Measurements from ENCODE around the gene BRD2.

DNA sequence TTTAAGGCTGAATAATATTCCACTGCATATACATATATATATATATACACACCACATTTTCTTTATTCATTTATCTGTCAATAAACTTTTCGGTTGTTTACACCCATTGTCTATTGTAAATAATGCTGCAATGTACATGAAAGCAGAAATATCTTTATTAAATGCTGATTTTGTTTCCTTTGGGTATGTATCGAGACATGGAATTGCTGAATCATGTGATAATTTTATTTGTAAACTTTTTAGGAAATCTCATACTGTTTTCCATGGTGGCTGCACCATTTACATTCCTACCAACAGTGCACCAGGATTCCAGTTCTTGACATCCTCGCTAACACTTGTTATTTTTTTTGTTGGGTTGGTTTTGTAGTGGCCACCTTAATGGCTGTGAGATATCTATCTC is 55.1 kb downstream of the BRD2 start:
- TF ChIP-seq, protein P1, sequence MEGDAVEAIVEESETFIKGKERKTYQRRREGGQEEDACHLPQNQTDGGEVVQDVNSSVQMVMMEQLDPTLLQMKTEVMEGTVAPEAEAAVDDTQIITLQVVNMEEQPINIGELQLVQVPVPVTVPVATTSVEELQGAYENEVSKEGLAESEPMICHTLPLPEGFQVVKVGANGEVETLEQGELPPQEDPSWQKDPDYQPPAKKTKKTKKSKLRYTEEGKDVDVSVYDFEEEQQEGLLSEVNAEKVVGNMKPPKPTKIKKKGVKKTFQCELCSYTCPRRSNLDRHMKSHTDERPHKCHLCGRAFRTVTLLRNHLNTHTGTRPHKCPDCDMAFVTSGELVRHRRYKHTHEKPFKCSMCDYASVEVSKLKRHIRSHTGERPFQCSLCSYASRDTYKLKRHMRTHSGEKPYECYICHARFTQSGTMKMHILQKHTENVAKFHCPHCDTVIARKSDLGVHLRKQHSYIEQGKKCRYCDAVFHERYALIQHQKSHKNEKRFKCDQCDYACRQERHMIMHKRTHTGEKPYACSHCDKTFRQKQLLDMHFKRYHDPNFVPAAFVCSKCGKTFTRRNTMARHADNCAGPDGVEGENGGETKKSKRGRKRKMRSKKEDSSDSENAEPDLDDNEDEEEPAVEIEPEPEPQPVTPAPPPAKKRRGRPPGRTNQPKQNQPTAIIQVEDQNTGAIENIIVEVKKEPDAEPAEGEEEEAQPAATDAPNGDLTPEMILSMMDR (conservative IDR thresholded peaks at IDR 0.05; ENCODE audit: low read depth, low read length) = no peak
- no peak for TF ChIP-seq EZH2 (IDR thresholded peaks at IDR 0.05; ENCODE audit: low read length, unreplicated experiment)
